ENCODE data around the gene CNN2.

The CNN2 gene

DNA sequence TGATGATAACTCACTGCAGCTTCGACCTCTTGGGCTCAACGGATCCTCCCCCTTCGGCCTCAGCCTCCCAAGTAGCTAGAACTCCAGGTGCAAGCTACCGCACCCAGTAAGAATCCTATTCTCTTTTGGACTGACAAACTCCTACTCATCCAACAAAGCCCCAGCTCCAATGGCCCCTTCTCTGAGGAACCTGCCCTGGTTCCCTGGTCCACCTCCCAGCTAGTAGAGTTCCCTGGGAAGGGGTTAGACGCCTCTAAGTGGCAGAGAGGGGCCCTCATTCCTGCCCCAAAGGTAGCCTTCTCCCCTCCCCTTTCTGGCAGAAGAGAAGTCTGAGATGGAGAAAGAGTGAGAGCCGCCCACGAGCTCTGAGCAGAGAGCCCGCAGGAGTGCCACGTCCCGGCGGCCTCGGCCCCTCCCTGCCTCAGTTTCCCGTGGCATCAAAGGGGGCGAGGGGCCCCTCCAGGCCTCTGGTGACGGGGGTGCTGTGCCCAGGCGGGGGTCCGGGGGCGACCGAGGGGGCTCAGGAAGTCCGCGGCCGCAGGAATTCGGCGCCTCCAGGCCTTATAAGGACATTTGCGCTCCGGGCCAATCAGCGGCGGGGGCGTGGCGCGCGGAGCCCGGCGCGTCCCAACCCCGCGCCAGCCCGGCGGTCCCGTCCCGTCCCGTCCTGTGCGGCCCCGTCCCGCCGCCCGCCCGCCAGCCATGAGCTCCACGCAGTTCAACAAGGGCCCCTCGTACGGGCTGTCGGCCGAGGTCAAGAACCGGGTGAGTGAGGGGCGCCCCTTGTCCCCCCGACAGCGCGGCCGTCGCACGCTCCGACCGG lies at the start of gene CNN2:
CNN2 (plus strand) TSS at position 649 of the 823 bp plus-strand sequence; CDS start at position 703, 54 bp downstream.
- DNase-seq (ENCODE audit: low read depth in 2 of 2), result peak in 1 of 2 donors; percentile 66

DNA sequence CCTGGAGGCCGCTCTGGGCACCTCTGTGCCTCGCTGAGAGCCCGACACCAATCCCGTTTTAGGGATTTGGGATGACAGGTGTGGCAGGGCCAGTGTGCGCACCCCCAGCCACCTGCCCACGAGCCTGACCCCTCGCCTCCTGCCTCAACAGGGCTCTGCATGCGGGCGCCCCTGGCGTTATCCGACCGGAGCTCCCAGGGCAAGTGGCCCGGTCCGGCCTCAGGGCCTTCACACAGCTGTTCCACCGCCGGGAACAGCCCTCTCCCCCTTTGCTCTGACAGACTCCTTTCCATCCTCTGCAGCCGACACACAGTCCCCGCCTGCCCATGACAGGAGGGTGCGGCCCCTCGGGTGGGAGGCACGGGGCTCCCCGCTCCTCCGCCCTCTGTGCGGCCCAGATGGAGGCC lies 49.3 kb upstream of the CNN2 start:
- DNase-seq (ENCODE audit: low read depth in 2 of 2), result no peak

DNA sequence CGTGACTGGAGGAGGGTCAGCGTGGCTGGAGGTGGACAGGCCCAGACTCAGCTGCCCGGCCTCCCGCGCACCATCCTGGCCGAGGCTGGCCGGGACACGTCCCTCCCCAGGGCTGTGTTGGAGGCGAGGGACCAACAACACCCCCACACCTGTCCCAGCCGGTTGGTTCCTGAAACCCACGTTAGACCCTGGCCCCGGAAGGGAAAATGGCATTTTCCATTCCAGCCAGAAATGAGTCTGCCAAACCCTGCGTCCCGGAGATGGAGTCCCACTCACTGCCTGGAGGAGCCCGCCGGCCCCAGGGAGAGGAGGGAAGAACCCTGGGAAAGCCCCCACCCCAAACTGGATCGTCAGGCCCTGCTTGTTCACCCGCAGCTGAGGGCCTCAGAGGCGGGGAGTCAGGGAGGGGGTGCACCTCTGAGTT lies 47.1 kb upstream of the CNN2 start:
- DNase-seq (ENCODE audit: low read depth in 2 of 2), result no peak

DNA sequence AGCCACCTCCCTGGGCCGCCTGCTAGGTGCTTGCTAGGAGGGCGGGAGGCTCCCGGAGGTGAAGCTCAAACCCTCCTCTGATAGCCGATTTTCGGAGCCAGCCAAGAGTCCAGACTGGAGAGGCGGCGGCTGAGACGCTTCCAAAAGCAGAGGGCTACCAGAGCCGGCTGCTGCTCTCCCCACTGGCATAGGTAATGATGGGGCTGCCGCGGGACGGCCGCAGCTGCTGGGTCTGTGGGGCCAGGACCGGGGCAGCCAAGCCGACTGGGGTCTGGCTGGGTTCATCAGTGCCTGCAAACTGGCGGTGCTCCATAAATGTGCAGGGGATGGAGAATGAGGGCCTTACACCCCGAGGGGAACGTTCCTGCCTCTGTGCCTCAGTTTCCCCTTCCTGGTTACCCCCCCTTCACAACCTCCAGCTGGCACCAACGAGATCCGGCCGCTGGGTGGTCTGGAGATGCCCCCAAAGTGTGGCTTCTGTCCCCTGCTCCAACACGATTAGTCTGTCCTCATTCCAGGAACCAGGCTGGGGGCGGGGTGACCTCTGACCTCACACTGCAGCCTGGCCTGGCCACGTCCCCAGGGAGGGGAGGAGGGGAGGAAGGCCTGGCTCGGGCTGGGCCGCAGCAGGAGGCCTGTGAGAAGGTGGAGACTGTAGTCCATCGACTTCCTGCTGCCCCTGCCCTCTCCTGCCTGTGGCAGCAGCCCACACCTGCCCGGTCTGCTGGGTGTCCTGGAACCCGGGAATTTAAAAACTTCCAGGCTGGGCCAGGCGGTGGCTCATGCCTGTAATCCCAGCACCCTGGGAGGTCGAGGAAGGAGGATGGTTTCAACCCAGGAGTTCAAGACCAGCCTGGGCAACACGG lies 46.0 kb upstream of the CNN2 start:
- DNase-seq (ENCODE audit: low read depth in 2 of 2), result no peak

DNA sequence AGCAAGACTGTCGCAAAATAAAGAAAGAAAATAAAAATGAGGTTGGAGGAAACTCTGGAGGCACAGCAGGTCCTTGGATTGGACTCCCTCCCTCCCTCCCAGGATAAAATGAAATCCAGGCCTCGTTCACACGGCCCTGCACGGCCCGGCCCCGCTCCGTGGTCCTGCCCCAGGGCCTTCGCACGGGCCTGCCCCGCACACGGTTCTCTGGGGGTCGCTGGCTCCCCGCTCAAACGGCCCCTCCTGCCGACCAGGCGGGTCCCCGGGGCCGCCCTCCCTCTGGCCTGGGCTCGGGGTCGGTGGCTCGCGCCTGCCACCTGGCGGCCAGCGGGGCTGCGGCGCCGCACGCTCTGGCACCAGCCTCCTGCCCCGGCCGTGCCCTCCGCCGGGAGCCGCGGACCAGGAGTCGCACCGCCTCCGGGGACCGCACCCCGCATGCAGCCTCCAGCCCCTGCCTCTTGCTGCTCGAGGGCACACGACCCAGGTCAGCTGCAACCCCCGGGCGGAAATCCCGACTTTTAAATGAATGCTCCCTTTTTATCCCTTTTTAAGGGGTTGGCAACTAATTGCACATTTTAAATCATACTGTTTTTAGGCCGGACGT lies 43.7 kb upstream of the CNN2 start:
- peak; percentile 64 to 74 for DNase-seq (ENCODE audit: low read depth in 2 of 2)

DNA sequence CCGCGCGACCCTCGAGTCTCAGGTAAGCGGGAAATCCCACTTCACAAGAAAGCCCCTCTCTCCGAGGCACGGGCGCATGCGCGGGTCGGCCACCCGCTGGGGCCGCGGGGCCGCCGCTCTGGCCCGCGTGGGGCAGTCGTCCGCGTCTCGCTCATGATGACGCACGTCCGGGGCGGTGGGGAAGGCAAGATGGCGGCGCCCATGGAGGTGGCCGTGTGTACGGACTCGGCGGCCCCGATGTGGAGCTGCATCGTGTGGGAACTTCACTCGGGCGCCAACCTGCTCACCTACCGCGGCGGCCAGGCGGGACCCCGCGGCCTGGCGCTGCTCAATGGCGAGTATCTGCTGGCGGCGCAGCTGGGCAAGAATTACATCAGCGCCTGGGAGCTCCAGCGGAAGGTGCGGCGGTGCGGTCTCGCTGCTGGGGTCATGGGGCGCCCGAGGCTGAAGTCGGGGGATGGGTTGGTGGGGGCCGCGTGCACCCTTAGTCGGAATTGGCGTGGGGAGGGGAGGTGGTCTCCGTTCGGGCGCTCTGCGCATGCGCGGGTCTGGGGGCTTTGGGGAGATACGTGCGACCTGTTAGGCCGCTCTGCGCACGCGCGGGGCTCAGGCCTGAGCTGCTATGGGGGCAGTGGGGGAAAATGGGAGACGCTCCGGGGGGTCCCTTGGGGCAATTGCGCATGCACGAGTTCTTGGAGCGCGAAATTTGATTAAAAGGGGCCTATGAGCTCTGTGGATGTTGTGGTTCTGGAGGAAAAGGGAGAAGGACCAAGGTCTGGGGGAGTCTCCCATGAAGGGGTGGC lies 42.0 kb upstream of the CNN2 start, which contains the start of gene WDR18:
WDR18 (plus strand) TSS at position 181 of the 803 bp plus-strand sequence; CDS start at position 190, 9 bp downstream.
- peak; percentile 76 to 89 for DNase-seq (ENCODE audit: low read depth in 2 of 2)

DNA sequence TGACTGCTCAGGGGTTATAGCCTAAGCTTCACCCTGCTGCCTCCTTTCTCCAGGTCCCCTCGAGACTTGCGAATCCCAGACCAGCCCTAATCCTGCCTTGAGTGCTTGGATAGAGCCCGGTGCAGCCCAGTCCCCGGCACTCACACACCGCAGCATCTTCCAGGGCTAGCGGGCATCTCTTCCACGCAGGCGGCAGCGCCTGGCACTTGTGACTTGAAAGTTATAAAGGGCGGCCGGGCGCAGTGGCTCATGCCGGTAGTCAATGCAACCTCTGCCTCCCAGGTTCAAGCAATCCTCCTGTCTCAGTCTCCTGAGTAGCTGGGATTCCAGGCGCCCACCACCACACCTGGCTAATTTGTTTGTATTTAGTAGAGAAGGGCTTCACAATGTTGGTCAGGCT lies 40.3 kb upstream of the CNN2 start:
- DNase-seq (ENCODE audit: low read depth in 2 of 2), result no peak

DNA sequence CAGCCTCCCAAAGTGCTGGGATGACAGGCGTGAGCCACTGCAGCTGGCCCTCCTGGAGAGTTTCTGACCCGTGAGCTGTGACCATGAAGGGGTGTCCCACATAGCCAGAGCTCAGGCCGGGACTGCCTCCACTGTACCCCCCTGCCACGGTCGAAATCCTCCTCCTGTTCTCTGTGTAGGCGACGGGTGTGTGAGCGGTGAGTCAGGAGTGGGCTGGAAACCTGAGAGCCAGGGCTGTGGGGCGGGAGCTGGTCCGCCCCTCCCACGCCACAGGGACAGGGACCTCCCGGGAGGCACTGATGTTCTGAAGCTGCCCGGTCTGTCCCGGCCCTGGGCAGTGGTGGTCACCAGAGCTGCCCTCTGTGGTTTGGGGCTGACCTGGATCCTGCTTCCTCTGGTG lies 38.3 kb upstream of the CNN2 start:
- DNase-seq (ENCODE audit: low read depth in 2 of 2), result no peak

DNA sequence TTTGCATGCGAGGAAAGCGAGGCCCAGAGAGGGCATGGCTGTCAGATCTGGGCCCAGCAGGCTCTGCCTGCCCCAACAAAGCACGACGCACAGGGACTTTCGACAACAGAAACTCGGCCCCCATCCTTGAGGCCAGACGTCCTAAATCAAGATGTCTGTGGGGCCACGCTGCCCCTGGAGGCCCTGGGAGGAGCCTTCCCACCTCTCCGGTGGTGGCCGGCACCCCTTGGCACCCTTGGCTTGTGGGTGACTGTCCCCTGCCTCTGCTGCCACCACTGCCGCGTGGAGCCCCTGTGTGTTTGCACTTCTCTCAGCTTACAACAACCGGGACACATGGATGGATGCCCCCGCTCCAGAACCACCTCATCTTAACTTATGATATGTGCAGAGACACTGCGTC lies 37.9 kb upstream of the CNN2 start:
- DNase-seq (ENCODE audit: low read depth in 2 of 2), result no peak

DNA sequence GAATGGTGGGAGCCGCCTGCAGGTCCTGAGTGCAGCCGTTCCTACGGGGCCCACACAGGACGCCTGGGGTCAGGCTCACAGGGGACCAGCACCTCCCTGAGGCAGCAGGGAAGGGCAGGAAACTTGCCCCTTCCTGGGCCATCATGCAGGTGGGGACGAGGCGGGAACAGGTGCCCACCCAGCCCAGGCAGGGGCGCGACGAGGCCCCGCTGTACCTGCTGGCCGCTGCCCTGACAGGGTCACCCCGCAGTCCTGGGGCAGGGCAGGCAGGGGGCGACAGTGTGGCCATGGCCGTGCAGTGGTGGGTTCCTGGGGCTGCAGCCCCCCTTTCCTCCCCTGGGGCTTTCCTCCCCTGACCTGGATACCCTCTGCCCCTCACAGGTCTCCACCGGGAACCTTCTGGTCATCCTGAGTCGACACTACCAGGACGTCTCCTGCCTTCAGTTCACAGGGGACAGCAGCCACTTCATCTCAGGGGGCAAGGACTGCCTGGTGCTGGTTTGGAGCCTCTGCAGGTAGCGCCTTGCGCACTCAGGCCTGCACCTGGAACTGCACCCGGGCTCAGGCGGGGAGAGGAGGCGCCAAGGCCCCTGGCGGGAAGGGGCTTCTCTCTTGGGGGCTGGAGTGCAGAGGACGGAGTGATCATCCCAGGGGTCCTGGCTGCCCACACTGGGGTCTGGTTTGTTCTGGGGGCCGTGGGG lies 36.9 kb upstream of the CNN2 start:
- no peak for DNase-seq (ENCODE audit: low read depth in 2 of 2)

DNA sequence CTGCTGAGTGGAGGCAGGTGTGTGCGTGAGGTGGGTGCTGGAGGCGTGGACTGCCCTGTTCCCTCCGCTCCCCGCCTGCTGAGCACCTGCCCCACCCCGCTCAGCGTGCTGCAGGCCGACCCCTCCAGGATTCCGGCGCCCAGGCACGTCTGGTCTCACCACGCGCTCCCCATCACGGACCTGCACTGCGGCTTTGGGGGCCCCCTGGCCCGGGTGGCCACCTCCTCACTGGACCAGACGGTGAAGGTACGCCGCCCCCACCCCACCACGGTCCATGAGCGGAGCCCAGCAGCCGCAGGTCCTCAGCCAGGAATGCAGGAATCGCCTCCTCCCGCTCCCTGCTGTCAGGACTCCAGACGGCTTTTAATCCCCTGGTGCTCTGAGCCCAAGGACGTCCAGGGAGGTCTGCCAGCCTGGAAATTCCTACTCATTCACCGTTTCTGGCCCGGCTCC lies 36.3 kb upstream of the CNN2 start:
- DNase-seq (ENCODE audit: low read depth in 2 of 2), result no peak

DNA sequence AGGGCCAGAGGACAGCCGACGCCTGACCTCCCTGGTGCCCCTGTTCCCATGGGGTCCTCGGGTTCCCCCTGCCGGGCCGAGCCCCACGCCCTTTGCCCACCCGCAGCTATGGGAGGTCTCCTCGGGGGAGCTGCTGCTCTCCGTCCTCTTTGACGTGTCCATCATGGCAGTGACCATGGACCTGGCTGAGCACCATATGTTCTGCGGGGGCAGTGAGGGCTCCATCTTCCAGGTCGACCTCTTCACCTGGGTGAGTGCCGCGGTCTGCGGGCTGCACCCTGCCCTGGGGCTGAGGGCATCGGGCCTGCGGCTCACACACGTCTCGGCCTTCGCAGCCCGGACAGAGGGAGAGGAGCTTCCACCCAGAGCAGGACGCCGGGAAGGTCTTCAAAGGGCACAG lies 35.7 kb upstream of the CNN2 start:
- no peak for DNase-seq (ENCODE audit: low read depth in 2 of 2)

DNA sequence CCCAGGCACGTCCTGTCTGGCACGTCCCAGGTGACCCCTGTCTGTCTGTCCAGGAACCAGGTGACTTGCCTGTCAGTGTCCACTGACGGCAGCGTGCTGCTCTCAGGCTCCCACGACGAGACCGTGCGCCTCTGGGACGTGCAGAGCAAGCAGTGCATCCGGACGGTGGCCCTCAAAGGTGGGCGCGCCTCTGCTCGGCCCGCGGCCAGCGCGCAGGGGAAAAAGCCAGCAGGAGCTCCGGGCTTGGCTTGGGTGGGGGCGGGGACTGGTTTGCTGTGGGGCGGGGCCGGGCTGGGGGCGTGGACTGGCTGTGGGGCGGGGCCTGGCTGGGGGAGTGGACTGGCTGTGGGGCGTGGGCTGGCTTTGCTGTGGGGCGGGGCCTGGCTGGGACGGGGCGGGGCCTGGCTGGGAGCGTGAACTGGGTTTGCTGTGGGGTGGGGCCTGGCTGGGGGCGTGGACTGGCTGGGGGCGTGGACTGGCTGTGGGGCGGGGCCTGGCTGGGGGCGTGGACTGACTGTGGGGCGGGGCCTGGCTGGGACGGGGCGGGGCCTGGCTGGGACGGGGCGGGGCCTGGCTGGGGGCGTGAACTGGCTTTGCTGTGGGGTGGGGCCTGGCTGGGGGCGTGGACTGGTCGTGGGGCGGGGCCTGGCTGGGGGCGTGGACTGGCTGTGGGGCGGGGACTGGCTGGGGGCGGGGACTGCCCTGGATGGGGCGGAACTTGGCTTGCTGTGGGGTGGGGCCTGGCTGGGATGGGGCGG lies 35.1 kb upstream of the CNN2 start:
- DNase-seq (ENCODE audit: low read depth in 2 of 2), result peak; percentile 34 to 50

DNA sequence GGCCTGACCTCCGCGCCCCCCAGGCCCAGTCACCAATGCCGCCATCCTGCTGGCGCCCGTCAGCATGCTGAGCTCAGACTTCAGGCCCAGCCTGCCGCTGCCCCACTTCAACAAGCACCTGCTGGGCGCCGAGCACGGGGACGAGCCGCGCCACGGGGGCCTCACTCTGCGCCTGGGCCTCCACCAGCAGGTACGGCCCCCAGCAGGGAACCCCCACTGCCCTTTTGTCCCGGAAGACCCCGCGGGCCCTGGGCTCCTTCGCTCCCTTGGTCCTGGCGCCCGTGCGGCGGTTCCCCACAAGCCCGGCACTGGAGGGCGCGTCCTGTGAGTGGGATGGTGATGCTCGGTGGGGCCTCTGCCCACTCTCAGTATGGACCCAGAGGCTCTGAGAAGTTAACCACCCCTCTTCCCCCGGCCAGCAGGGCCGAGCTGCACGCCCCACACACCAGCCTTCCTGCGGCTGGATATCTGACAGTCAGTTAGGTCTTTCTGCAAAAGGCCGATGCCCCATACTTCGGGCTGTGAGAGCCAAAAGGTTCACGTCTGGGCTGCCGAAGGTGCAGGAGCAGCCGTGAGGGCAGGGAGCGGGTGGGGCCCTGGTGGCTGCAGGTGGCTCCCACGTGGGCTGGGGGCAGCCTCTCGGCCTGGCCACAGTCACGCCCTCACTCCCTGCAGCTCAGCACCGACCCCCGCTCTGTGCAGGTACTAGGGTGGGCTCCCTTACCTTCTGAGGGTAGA lies 34.3 kb upstream of the CNN2 start:
- DNase-seq (ENCODE audit: low read depth in 2 of 2), result no peak

DNA sequence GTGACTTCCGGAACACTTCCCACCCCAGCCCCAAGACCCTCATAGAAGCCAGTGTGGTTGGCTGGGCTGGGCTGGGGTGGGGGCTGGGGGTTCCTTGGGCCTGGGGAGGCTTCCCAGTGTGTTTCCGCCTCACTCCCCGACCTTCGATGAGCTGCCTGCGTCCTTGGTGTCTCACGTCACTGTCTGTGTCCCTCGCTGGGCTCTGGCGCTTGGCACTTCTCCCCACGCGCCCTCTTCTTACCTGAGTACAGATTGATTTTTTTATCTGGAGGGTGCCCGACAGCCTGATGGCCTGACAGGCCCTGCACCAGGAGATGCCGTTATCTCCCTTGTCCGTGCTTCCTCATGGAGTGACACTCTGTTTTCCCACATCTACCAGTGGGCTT lies 33.7 kb upstream of the CNN2 start:
- DNase-seq (ENCODE audit: low read depth in 2 of 2), result no peak

DNA sequence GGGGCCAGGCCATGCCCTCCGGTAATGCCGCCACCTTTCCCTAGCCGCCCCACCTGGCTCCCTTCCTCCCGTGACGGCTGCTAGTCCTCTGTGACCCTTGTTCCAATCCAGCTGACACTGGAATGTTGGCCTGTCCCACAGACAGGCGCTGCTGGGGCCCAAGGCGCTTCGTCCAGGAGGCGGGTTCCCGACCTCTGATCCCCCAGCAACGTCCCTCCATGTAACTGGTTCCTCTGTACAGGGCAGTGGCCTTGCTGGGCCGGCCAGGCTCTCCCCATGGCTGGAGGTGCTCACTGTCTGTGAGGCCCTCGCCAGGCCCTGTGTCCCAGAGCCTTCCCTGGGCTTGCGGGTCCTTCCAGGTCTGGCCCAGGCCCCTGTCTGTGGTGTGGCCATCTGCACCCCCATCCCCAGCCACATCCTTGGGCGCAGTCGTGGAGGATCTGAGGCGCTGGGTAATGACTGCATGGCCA lies 33.0 kb upstream of the CNN2 start:
- no peak for DNase-seq (ENCODE audit: low read depth in 2 of 2)

DNA sequence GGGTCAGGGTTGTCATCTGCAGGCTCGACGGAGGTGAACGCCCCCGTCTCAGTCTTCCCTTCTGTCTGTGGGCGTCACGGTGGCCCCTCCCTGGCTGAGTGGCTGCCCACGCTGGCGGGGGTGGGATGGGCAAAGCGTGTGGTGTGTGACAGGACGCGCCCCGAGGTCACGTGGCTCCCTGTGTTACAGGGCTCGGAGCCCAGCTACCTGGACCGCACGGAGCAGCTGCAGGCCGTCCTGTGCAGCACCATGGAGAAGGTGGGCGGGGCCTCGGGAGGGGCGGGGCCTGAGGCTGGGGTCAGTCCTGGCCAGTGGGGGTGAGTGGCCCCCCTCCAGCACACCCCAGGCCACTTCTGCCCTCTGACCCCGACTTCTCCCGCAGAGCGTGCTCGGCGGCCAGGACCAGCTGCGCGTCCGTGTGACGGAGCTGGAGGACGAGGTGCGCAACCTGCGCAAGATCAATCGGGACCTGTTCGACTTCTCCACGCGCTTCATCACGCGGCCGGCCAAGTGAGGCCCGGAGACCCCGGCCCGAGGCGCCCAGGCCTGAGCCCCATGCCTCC lies 32.5 kb upstream of the CNN2 start:
- no peak for DNase-seq (ENCODE audit: low read depth in 2 of 2)

DNA sequence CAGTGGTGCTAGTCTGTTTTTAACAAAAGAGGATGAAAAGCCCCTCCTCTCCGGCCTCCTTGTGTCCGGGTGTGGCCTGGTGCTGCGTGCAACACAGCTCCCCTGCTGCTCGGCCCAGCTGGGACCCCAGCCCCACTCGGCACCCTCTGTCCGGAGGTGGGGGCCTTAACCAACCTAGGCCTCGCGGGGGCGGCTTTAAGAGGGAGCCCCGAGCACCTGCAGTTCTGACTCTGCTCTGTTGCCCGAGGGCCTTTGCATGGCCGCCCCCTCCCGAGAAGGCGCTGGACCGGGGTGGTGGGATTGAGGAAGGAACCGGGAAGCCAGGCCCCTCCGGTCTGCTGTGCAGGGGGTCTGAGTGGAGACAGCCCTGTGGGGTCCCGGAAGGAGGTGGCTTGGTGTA lies 31.9 kb upstream of the CNN2 start:
- no peak for DNase-seq (ENCODE audit: low read depth in 2 of 2)
